ENCODE measurements around the gene TAF11L3.
A peak's percentile ranks its signal among the peaks of the same experiment; 100 is the strongest.
"Not testable (repeated sequence)": the region's sequence is repeated elsewhere in the genome, so short reads cannot be mapped to it uniquely, and the experiment has no call there.

The TAF11L3 gene

GRCh38 chr5:17487174-17487512 is 31.0 kb upstream of the TAF11L3 start:
- no peak for DNase-seq (ENCODE audit: low read depth)
- H3K4me3 ChIP-seq (ENCODE audit: low read length), result no peak overlapping the region
- TF ChIP-seq, protein P1, sequence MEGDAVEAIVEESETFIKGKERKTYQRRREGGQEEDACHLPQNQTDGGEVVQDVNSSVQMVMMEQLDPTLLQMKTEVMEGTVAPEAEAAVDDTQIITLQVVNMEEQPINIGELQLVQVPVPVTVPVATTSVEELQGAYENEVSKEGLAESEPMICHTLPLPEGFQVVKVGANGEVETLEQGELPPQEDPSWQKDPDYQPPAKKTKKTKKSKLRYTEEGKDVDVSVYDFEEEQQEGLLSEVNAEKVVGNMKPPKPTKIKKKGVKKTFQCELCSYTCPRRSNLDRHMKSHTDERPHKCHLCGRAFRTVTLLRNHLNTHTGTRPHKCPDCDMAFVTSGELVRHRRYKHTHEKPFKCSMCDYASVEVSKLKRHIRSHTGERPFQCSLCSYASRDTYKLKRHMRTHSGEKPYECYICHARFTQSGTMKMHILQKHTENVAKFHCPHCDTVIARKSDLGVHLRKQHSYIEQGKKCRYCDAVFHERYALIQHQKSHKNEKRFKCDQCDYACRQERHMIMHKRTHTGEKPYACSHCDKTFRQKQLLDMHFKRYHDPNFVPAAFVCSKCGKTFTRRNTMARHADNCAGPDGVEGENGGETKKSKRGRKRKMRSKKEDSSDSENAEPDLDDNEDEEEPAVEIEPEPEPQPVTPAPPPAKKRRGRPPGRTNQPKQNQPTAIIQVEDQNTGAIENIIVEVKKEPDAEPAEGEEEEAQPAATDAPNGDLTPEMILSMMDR (conservative IDR thresholded peaks at IDR 0.05; ENCODE audit: low read length), result no peak

DNA sequence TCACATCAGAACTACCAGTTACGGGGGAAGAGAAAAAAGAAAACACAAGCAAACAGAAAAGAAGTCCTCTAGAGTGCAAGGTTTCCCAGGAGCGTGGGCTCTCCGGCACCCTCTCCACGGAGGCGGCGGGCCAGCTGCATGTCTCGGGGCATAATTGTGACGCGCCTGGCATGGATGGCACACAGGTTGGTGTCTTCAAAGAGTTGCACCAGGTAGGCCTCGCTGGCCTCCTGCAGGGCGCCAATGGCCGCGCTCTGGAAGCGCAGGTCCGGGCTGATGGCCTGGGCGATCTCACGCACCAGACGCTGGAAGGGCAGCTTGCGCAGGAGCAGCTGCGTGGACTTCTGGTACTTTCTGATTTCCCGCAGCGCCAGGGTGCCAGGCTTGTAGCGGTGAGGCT is 26.9 kb upstream of the TAF11L3 start:
- H3K4me3 ChIP-seq (ENCODE audit: low read length); DNase-seq (ENCODE audit: low read depth): not testable (repeated sequence)

GRCh38 chr5:17492770-17493169 is 25.4 kb upstream of the TAF11L3 start:
- DNase-seq (ENCODE audit: low read depth), result no peak
- TF ChIP-seq, protein P1 (conservative IDR thresholded peaks at IDR 0.05; ENCODE audit: low read length), result no peak
- no peak overlapping the region for H3K4me3 ChIP-seq (ENCODE audit: low read length)

GRCh38 chr5:17497446-17497845 is 20.7 kb upstream of the TAF11L3 start:
- TF ChIP-seq, protein P1 (conservative IDR thresholded peaks at IDR 0.05; ENCODE audit: low read length), result no peak
- no peak for DNase-seq (ENCODE audit: low read depth)
- H3K4me3 ChIP-seq (ENCODE audit: low read length), result no peak overlapping the region

DNA sequence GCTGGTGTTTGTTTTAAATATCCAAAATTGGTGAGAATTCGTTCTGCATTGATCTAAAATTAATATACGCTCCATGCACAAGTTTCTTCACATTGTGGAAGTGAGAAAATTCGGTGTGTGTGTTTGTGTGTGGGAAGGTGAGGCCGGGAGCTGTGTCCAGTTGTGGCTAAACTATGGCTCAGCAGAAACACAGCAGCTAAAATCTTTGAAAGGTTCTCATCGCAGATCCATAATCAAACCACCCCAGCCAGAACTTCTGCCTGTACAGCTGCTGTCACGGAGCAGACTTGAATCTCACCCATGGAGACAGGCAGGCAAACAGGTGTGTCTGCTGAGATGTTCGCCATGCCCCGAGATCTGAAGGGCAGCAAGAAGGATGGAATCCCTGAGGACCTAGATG is 20.2 kb upstream of the TAF11L3 start, which contains the start of gene TAF11L2:
Gene TAF11L2 (plus strand): TSS at position 301 of the 400 bp plus-strand sequence.
- not testable (repeated sequence) for DNase-seq (ENCODE audit: low read depth); H3K4me3 ChIP-seq (ENCODE audit: low read length)

DNA sequence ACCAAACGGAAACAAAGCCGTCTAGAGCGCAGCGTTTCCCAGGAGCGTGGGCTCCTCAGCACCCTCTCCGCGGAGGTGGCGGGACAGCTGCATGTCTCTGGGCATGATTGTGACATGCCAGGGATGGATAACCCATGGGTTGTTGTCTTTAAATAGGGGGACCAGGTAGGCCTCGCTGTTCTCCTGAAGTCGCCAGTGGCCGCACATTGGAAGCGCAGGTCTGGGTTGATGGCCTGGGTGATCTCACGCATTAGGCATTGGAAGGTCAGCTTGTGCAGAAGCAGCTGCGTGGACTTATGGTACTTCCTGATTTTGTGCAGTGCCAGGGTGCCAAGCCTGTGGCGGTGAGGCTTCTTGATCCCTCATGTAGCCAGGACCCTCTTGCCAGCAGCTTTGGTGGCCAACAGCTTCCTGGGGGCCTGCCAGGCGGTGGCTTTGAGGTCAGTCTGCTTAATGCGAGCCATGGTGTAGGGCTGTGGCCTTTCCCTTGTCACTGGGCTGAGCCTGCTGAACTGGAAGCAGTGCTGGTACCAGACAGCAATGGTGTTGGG is 6.3 kb upstream of the TAF11L3 start:
- TF ChIP-seq, protein P1 (conservative IDR thresholded peaks at IDR 0.05; ENCODE audit: low read length), result no peak
- DNase-seq (ENCODE audit: low read depth), result no peak
- H3K4me3 ChIP-seq (ENCODE audit: low read length), result no peak overlapping the region

GRCh38 chr5:17517526-17517925 is 641 bp upstream of the TAF11L3 start:
- not testable (repeated sequence) for DNase-seq (ENCODE audit: low read depth); H3K4me3 ChIP-seq (ENCODE audit: low read length)

- H3K4me3 ChIP-seq (ENCODE audit: low read length); DNase-seq (ENCODE audit: low read depth): not testable (repeated sequence)
Measured at GRCh38 chr5:17519508-17519907, 1.3 kb downstream of the TAF11L3 start.

- H3K4me3 ChIP-seq (ENCODE audit: low read length); DNase-seq (ENCODE audit: low read depth): not testable (repeated sequence)
Measured at GRCh38 chr5:17521501-17521900, 3.3 kb downstream of the TAF11L3 start, which contains the start of gene TAF11L4. TAF11L4 (plus strand) TSS chr5:17521801.

DNA sequence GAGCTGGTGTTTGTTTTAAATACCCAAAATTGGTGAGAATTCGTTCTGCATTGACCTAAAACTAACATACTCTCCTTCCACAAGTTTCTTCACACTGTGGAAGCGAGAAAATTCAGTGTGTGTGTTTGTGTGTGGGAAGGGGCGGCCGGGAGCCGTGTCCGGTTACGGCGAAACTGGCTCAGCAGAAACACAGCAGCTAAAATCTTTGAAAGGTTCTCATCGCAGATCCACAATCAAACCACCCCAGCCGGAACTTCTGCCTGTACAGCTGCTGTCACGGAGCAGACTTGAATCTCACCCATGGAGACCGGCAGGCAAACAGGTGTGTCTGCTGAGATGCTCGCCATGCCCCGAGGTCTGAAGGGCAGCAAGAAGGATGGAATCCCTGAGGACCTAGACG is 6.8 kb downstream of the TAF11L3 start, which contains the start of gene TAF11L5:
Gene TAF11L5 (plus strand): TSS at position 301 of the 400 bp plus-strand sequence.
- DNase-seq (ENCODE audit: low read depth); H3K4me3 ChIP-seq (ENCODE audit: low read length): not testable (repeated sequence)

- H3K4me3 ChIP-seq (ENCODE audit: low read length), result not testable (repeated sequence)
- DNase-seq (ENCODE audit: low read depth), result peak; percentile 2
Measured at GRCh38 chr5:17526504-17526903, 8.3 kb downstream of the TAF11L3 start.

DNA sequence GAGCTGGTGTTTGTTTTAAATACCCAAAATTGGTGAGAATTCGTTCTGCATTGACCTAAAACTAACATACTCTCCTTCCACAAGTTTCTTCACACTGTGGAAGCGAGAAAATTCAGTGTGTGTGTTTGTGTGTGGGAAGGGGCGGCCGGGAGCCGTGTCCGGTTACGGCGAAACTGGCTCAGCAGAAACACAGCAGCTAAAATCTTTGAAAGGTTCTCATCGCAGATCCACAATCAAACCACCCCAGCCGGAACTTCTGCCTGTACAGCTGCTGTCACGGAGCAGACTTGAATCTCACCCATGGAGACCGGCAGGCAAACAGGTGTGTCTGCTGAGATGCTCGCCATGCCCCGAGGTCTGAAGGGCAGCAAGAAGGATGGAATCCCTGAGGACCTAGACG is 10.2 kb downstream of the TAF11L3 start, which contains the start of gene TAF11L6:
Gene TAF11L6 (plus strand): TSS at position 301 of the 400 bp plus-strand sequence.
- not testable (repeated sequence) for DNase-seq (ENCODE audit: low read depth)

More for the DNA sequence above, 10.2 kb downstream of the TAF11L3 start, which contains the start of gene TAF11L6:
- not testable (repeated sequence) for H3K4me3 ChIP-seq (ENCODE audit: low read length)
